ENCODE measurements around the gene COP1. TPM values are rescaled to one million over a fixed set of nuclear protein-coding genes. Genes with fewer than 3 reads are reported as not detected.

COP1 gene
- total RNA-seq, 1 donor from 2014 or later: 52.1 TPM

- intact Hi-C loops (cut with micrococcal nuclease): no loop called here
- H3K36me3 Mint-ChIP-seq (ENCODE audit: low read depth): peaks cover 80% of the 10 kb centered on the region
- no peaks in the 10 kb centered on the region for H3K9me3 Mint-ChIP-seq
- POLR2A ChIA-PET: no interaction called here
- CTCF ChIA-PET: no interaction called here
- H3K27ac Mint-ChIP-seq: no peak overlapping the region
- DNase-seq (no peak), ATAC-seq (ENCODE audit: low read depth) (no peak)
- no peaks in the 10 kb centered on the region for H3K4me1 Mint-ChIP-seq
- no peaks in the 10 kb centered on the region for H3K27me3 Mint-ChIP-seq
- no peak overlapping the region for H3K4me3 Mint-ChIP-seq
- TF ChIP-seq CTCF (IDR thresholded peaks at IDR 0.05): no peak
These were observed 262.5 kb downstream of the COP1 start for GRCh38 chr1:175944591-175944990.

- ATAC-seq (ENCODE audit: low read depth): no peak
- Mint-ChIP-seq H3K4me1 (no peaks in the 10 kb centered on the region), H3K4me3 (no peak overlapping the region), H3K9me3 (peaks cover 7% of the 10 kb centered on the region), H3K36me3 (ENCODE audit: low read depth) (peaks cover 75% of the 10 kb centered on the region), H3K27ac (no peak overlapping the region), H3K27me3 (no peaks in the 10 kb centered on the region)
- intact Hi-C loops (cut with micrococcal nuclease): no loop called here
- POLR2A ChIA-PET: no interaction called here
- DNase-seq: no peak
- CTCF ChIA-PET: no interaction called here
- no peak for TF ChIP-seq CTCF (IDR thresholded peaks at IDR 0.05)
These were observed 265.9 kb downstream of the COP1 start for GRCh38 chr1:175941164-175941563.

GRCh38 chr1:175936736-175937135 lies 270.4 kb downstream of the COP1 start:
- Mint-ChIP-seq H3K9me3 (peaks cover 10% of the 10 kb centered on the region), H3K36me3 (ENCODE audit: low read depth) (peaks cover 46% of the 10 kb centered on the region), H3K27me3 (no peaks in the 10 kb centered on the region), H3K4me1 (no peaks in the 10 kb centered on the region), H3K4me3 (no peak overlapping the region), H3K27ac (no peak overlapping the region)
- ATAC-seq (ENCODE audit: low read depth): no peak
- TF ChIP-seq CTCF (IDR thresholded peaks at IDR 0.05): no peak
- ChIA-PET POLR2A (no interaction called here), CTCF (no interaction called here)
- intact Hi-C loops (cut with micrococcal nuclease): no loop called here
- no peak for DNase-seq

- POLR2A ChIA-PET: no interaction called here
- no peak overlapping the region for H3K27ac Mint-ChIP-seq
- TF ChIP-seq CTCF (IDR thresholded peaks at IDR 0.05): no peak
- H3K36me3 Mint-ChIP-seq (ENCODE audit: low read depth): peaks cover 40% of the 10 kb centered on the region
- no peaks in the 10 kb centered on the region for H3K27me3 Mint-ChIP-seq
- CTCF ChIA-PET: no interaction called here
- no peak overlapping the region for H3K4me3 Mint-ChIP-seq
- DNase-seq (no peak), ATAC-seq (ENCODE audit: low read depth) (no peak)
- intact Hi-C loops (cut with micrococcal nuclease): no loop called here
- peaks cover 14% of the 10 kb centered on the region for H3K9me3 Mint-ChIP-seq
- H3K4me1 Mint-ChIP-seq: no peaks in the 10 kb centered on the region
These were observed 271.4 kb downstream of the COP1 start for GRCh38 chr1:175935566-175936115.

GRCh38 chr1:175935166-175935565 lies 271.9 kb downstream of the COP1 start:
- Mint-ChIP-seq H3K4me3 (no peak overlapping the region), H3K9me3 (peaks cover 15% of the 10 kb centered on the region), H3K4me1 (no peaks in the 10 kb centered on the region), H3K27me3 (no peaks in the 10 kb centered on the region), H3K36me3 (ENCODE audit: low read depth) (peaks cover 37% of the 10 kb centered on the region), H3K27ac (no peak overlapping the region)
- ChIA-PET CTCF (no interaction called here), POLR2A (no interaction called here)
- DNase-seq: no peak
- intact Hi-C loops (cut with micrococcal nuclease): no loop called here
- no peak for TF ChIP-seq CTCF (IDR thresholded peaks at IDR 0.05)
- no peak for ATAC-seq (ENCODE audit: low read depth)
